ENCODE measurements around the gene DFFA. TPM values are rescaled to one million over a fixed set of nuclear protein-coding genes. Genes with fewer than 3 reads are reported as not detected.

DFFA gene
- total RNA-seq, 1 experiment from 2014 or later = 94.1 TPM

- 0 out of 7 replicates have a peak overlapping the region, but pooled peaks of 1 of the 3 experiments have one; percentile 40 for H3K27ac Mint-ChIP-seq
- no peak overlapping the region for H3K14ac ChIP-seq (ENCODE audit: insufficient read depth, low read length)
- H3K9me3 Mint-ChIP-seq = no peaks in the 10 kb centered on the region
These were observed 42.5 kb downstream of the DFFA start for GRCh38 chr1:10429868-10430215.

More at GRCh38 chr1:10429868-10430215, 42.5 kb downstream of the DFFA start:
- Histone ChIP-seq H3K27ac (ENCODE audit: insufficient read length, low read depth, low read length) (no peak overlapping the region), H3K9me3 (ENCODE audit: control insufficient read depth, low read depth, low read length) (no peaks in the 10 kb centered on the region), H3K18ac (ENCODE audit: insufficient read length, low read depth, low read length) (no peak overlapping the region), H2BK15ac (ENCODE audit: low read depth, low read length) (no peak overlapping the region), H3K56ac (ENCODE audit: insufficient read length, low read depth, low read length) (no peak overlapping the region), H2BK12ac (ENCODE audit: insufficient read length, low read depth, low read length) (no peak overlapping the region), H3K4me1 (ENCODE audit: insufficient read depth, low read length) (no peaks in the 10 kb centered on the region; the same call in 1 of the 2 replicates), H3K9ac (ENCODE audit: extremely low read depth, insufficient read length, low read length) (peak overlapping the region; percentile 81), H4K5ac (ENCODE audit: insufficient read length, low read depth, low read length) (no peak overlapping the region), H2BK20ac (ENCODE audit: low read depth, low read length, poor library complexity, severe bottlenecking) (no peak overlapping the region), H2AK5ac (ENCODE audit: insufficient read length, low read length) (no peak overlapping the region), H3K4me2 (ENCODE audit: insufficient read depth, insufficient read length, low read length) (peak overlapping the region; percentile 81), H3K23ac (ENCODE audit: insufficient read length, low read depth, low read length) (no peak overlapping the region), H4K20me1 (ENCODE audit: control insufficient read depth, insufficient read depth, insufficient read length) (no peaks in the 10 kb centered on the region), H3T11ph (ENCODE audit: low read length) (no peak overlapping the region), H2AFZ (ENCODE audit: low read length) (no peak overlapping the region), H4K91ac (ENCODE audit: insufficient read length, low read depth, low read length) (no peak overlapping the region), H3K79me1 (ENCODE audit: insufficient read depth, low read depth, low read length, poor library complexity, severe bottlenecking) (no peaks in the 10 kb centered on the region), H3K23me2 (ENCODE audit: insufficient read length, low read depth, low read length, poor library complexity, severe bottlenecking) (peaks cover 4% of the 10 kb centered on the region), H3K4ac (ENCODE audit: low read depth, low read length) (no peak overlapping the region), H3K79me2 (ENCODE audit: insufficient read depth, low read length) (no peaks in the 10 kb centered on the region), H4K8ac (replicated peaks; ENCODE audit: insufficient read length, low read depth, low read length) (no peak overlapping the region), H3K27me3 (ENCODE audit: insufficient read depth, low read length) (no peaks in the 10 kb centered on the region), H2BK5ac (ENCODE audit: insufficient read length, low read length) (no peak overlapping the region), H2BK120ac (ENCODE audit: low read depth, low read length, poor library complexity, severe bottlenecking) (no peak overlapping the region)
- Mint-ChIP-seq H3K4me1 (peaks cover 19 to 20% of the 10 kb centered on the region in 2 experiments), H3K27me3 (ENCODE audit: low read depth) (no peaks in the 10 kb centered on the region), H3K4me3 (peak overlapping the region; percentile 76 to 90), H3K36me3 (ENCODE audit: insufficient read depth in 1 of 3, low read depth in 3 of 3) (peaks cover 0 to 8% (median 1%) of the 10 kb centered on the region in 3 experiments; a peak in 3 of 7 replicates)
- WGBS (ENCODE audit: extremely low coverage, insufficient read length, low lambda C conversion rate) = no CpG with 5 or more reads among the region's 16 CpGs
- TF ChIP-seq, protein P1, sequence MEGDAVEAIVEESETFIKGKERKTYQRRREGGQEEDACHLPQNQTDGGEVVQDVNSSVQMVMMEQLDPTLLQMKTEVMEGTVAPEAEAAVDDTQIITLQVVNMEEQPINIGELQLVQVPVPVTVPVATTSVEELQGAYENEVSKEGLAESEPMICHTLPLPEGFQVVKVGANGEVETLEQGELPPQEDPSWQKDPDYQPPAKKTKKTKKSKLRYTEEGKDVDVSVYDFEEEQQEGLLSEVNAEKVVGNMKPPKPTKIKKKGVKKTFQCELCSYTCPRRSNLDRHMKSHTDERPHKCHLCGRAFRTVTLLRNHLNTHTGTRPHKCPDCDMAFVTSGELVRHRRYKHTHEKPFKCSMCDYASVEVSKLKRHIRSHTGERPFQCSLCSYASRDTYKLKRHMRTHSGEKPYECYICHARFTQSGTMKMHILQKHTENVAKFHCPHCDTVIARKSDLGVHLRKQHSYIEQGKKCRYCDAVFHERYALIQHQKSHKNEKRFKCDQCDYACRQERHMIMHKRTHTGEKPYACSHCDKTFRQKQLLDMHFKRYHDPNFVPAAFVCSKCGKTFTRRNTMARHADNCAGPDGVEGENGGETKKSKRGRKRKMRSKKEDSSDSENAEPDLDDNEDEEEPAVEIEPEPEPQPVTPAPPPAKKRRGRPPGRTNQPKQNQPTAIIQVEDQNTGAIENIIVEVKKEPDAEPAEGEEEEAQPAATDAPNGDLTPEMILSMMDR (conservative IDR thresholded peaks at IDR 0.05) = no peak
- DNase-seq = no peak
